ENCODE data around the gene PAK1. TPM values are rescaled to one million over a fixed set of nuclear protein-coding genes. Genes with fewer than 3 reads are reported as not detected.

The PAK1 gene
- 13.4 and 21.0 TPM in 2 replicates for total RNA-seq

GRCh38 chr11:77473801-77474683 is at the start of gene PAK1:
Gene PAK1, minus strand, starts transcription at chr11:77474094. Its CDS starts 81,574 bp downstream, at chr11:77392520.

GRCh38 chr11:77301510-77301909 is 172.4 kb downstream of the PAK1 start, which contains the start of gene GDPD4:
Gene GDPD4, minus strand, starts transcription at chr11:77301686. Its CDS starts 16,549 bp downstream, at chr11:77285137.

Other genes starting within 250 kb of the PAK1 start
- not detected in 2 replicates for gene GDPD4, start 172.4 kb downstream of the PAK1 start, total RNA-seq
- gene AQP11, start 115.9 kb upstream of the PAK1 start, total RNA-seq: 0.47 and 1.8 TPM in 2 replicates
- gene CLNS1A, start 163.7 kb upstream of the PAK1 start, total RNA-seq: 78.1 and 149 TPM in 2 replicates

Data from pericardium fibroblast (primary cell).